ENCODE results near the gene RGS3.

GRCh38 chr9:113530022-113530635 is 66.6 kb downstream of the RGS3 start:
- TF ChIP-seq CTCF (IDR thresholded peaks at IDR 0.05) (no peak), POLR2AphosphoS5 (IDR thresholded peaks at IDR 0.05) (no peak)

Data from sigmoid colon (tissue), 4 donors.